H1 (cell line): ENCODE measurements around the gene MXI1. TPM values are rescaled to one million over a fixed set of nuclear protein-coding genes. Genes with fewer than 3 reads are reported as not detected.
A peak's percentile ranks its signal among the peaks of the same experiment; 100 is the strongest.

ENCODE experiments used
- BCL11A ChIP-seq, 2 experiments: IDR thresholded peaks; one replicate each; pipeline ENCODE4 v1.6.1; 2011; ENCODE audit warnings: low read depth in 2 of 2, low read length in 2 of 2, mild to moderate bottlenecking in 2 of 2
- CHD2 ChIP-seq: IDR thresholded peaks from 2 replicates; pipeline ENCODE4 v1.6.1; 2012; ENCODE audit warnings: low read length, improper control_type of control experiment
- CTCF ChIP-seq, 3 experiments: IDR thresholded peaks; 1 replicate in 2 of 3; 2 replicates in 1 of 3; pipeline versions ENCODE4 v1.5.1 to v1.6.1; 2011; ENCODE audit warnings: low read length in 3 of 3, mild to moderate bottlenecking in 3 of 3, inconsistent platforms in 2 of 3, low read depth in 1 of 3, moderate library complexity in 1 of 3; ENCODE audit not compliant: insufficient read depth in 1 of 3; ENCODE audit errors: control extremely low read depth in 1 of 3
- EGR1 ChIP-seq: IDR thresholded peaks from 2 replicates; pipeline ENCODE4 v1.6.1; 2011; ENCODE audit warnings: low read depth, low read length, borderline replicate concordance
- EZH2 ChIP-seq: fragments of 200-600 bp; sonication (generic); IDR thresholded peaks from 2 replicates; pipeline ENCODE4 v1.7.1; 2012; ENCODE audit warnings: low read depth, mild to moderate bottlenecking, moderate library complexity, low read length, inconsistent platforms; ENCODE audit not compliant: severe bottlenecking
- HDAC2 ChIP-seq, 2 experiments: fragments of 300-600 bp in 1 of 2; sonication (generic) in 1 of 2; IDR thresholded peaks; 2 replicates each; pipeline ENCODE4 v1.6.1; 2011 to 2012; ENCODE audit warnings: low read depth in 2 of 2, low read length in 2 of 2, mild to moderate bottlenecking in 2 of 2, moderate library complexity in 2 of 2, borderline replicate concordance in 1 of 2, inconsistent platforms in 1 of 2
- HDAC6 ChIP-seq: IDR thresholded peaks from one replicate; pipeline ENCODE4 v1.7.1; 2012; ENCODE audit warnings: low read depth, mild to moderate bottlenecking, inconsistent platforms, low read length, moderate library complexity
- NANOG ChIP-seq: IDR thresholded peaks from 2 replicates; pipeline ENCODE4 v1.6.1; 2011; ENCODE audit warnings: low read length, low read depth, mild to moderate bottlenecking, inconsistent platforms; ENCODE audit not compliant: insufficient read depth, poor library complexity, severe bottlenecking
- POLR2A ChIP-seq, 2 experiments: IDR thresholded peaks; 1 replicate in 1 of 2; 2 replicates in 1 of 2; pipeline ENCODE4 v1.6.1; 2011; ENCODE audit warnings: low read depth in 2 of 2, low read length in 2 of 2, mild to moderate bottlenecking in 2 of 2; ENCODE audit errors: control extremely low read depth in 1 of 2
- POLR2AphosphoS5 ChIP-seq: IDR thresholded peaks from 2 replicates; pipeline ENCODE4 v1.6.1; 2011; ENCODE audit warnings: low read depth, low read length
- POU5F1 ChIP-seq: IDR thresholded peaks from 2 replicates; pipeline ENCODE4 v1.6.1; 2011; ENCODE audit warnings: low read depth, mild to moderate bottlenecking, low read length, moderate library complexity
- RBBP5 ChIP-seq: IDR thresholded peaks from 2 replicates; pipeline ENCODE4 v1.7.1; 2012; ENCODE audit warnings: low read depth, mild to moderate bottlenecking, inconsistent platforms, low read length, moderate library complexity, borderline replicate concordance
- RNF2 ChIP-seq: fragments of 200-900, 300-1000 bp; sonication (generic); IDR thresholded peaks from 2 replicates; pipeline ENCODE4 v1.7.1; 2016; ENCODE audit warnings: borderline replicate concordance, low read depth, mild to moderate bottlenecking, antibody characterized with exemption, low read length; ENCODE audit not compliant: poor library complexity, severe bottlenecking; ENCODE audit errors: missing control alignments
- RXRA ChIP-seq: IDR thresholded peaks from 2 replicates; pipeline ENCODE4 v1.6.1; 2011; ENCODE audit warnings: low read depth, mild to moderate bottlenecking, low read length, moderate library complexity; ENCODE audit not compliant: insufficient read depth
- SP1 ChIP-seq: IDR thresholded peaks from 2 replicates; pipeline ENCODE4 v1.6.1; 2011; ENCODE audit warnings: low read depth, low read length
- SUZ12 ChIP-seq: fragments of 200-600 bp; sonication (generic); IDR thresholded peaks from 2 replicates; pipeline ENCODE4 v1.6.1; 2012; ENCODE audit warnings: mild to moderate bottlenecking, inconsistent platforms, low read length, moderate library complexity, mixed read lengths
- TAF1 ChIP-seq: IDR thresholded peaks from 2 replicates; pipeline ENCODE4 v1.6.1; 2011; ENCODE audit warnings: mild to moderate bottlenecking, low read depth, low read length
- TCF12 ChIP-seq: IDR thresholded peaks from 2 replicates; pipeline ENCODE4 v1.6.1; 2011; ENCODE audit warnings: low read depth, mild to moderate bottlenecking, low read length
- TEAD4 ChIP-seq: IDR thresholded peaks from 2 replicates; pipeline ENCODE4 v1.6.1; 2012; ENCODE audit warnings: low read depth, low read length, inconsistent platforms, mixed read lengths
- YY1 ChIP-seq: IDR thresholded peaks from 2 replicates; pipeline ENCODE4 v1.6.1; 2011; ENCODE audit warnings: low read depth, mild to moderate bottlenecking, low read length
- polyA plus RNA-seq, 7 experiments: library from polyadenylated mRNA; depleted of rRNA in 3 of 7; stranded (reverse) in 5 of 7; unstranded in 2 of 7; fragments of >200 nt in 5 of 7; fragments of 200-250 nt in 2 of 7; gene quantifications; 1 replicate in 5 of 7; 2 replicates in 1 of 7; 4 replicates in 1 of 7; pipeline versions ENCODE4 v1.2.1 to v1.2.3, GENCODE V29; 2011 to 2013; ENCODE audit warnings: missing spikeins in 2 of 7, mixed read lengths in 2 of 7
- total RNA-seq: library from RNA; stranded (reverse); fragmentation: NEBNext Ultra II Directional; extraction: Animal tissue kit (Norgen Biotek cat#: 25700); gene quantifications from 2 replicates; pipeline ENCODE4 v1.2.1, GENCODE V29; 2021

The MXI1 gene
- total and polyA plus RNA-seq, 2 of the 8 experiments (the other 6 are each of a cell fraction or from before 2014, with no cell fraction given) = 5.7 to 8.8 TPM

GRCh38 chr10:110168601-110169481 lies 38.6 kb upstream of the MXI1 start (continued):
- no peak for TF ChIP-seq RBBP5
- no peak for TF ChIP-seq HDAC6
- peak; percentile 53 for TF ChIP-seq EZH2
- peak; percentile 27 for TF ChIP-seq RNF2
- TF ChIP-seq NANOG = peak; percentile 97
- TF ChIP-seq BCL11A (IDR thresholded peaks at IDR 0.05; ENCODE audit: low read depth in 2 of 2, low read length in 2 of 2) = peak; percentile 62 to 75
- TF ChIP-seq POU5F1 = peak; percentile 90
- TF ChIP-seq CHD2 = no peak
- TF ChIP-seq SUZ12 = 0 out of 2 replicates have a peak, but pooled peaks have one; percentile 50
- peak; percentile 82; the same call in 1 of the 2 replicates for TF ChIP-seq POLR2AphosphoS5
- TF ChIP-seq POLR2A (IDR thresholded peaks at IDR 0.05; ENCODE audit: control extremely low read depth in 1 of 2, low read depth in 2 of 2, low read length in 2 of 2) = no peak
- peak; percentile 20; the same call in 1 of the 2 replicates for TF ChIP-seq TEAD4
- no peak for TF ChIP-seq TAF1
- TF ChIP-seq HDAC2 (IDR thresholded peaks at IDR 0.05; ENCODE audit: borderline replicate concordance in 1 of 2, low read depth in 2 of 2, low read length in 2 of 2) = peak; percentile 43 to 88; a peak in 2 of 4 replicates
- no peak for TF ChIP-seq YY1
- TF ChIP-seq CTCF (IDR thresholded peaks at IDR 0.05; ENCODE audit: control extremely low read depth in 1 of 3, insufficient read depth in 1 of 3, low read depth in 1 of 3, low read length in 3 of 3) = no peak
- peak; percentile 16; the same call in 1 of the 2 replicates for TF ChIP-seq EGR1
- peak; percentile 99 for TF ChIP-seq TCF12
- TF ChIP-seq RXRA = no peak
- peak; percentile 89 for TF ChIP-seq SP1
